Ovary (tissue), 9 donors: Measurements from ENCODE around the gene GRHPR. TPM values are rescaled to one million over a fixed set of nuclear protein-coding genes. Genes with fewer than 3 reads are reported as not detected.

Source experiments
- DNase-seq, 5 donors: peaks; one replicate each; pipeline ENCODE4 v3.0.0-alpha.2; 2019 to 2020
- H3K27ac ChIP-seq, 2 donors: fragments of 200-600 bp; one replicate each; pipeline versions ENCODE4 v1.5.1 to v1.8.0; 2019 to 2022
- H3K27me3 ChIP-seq: fragments of 200-600 bp; one replicate; pipeline ENCODE4 v1.8.0; 2022
- H3K36me3 ChIP-seq: fragments of 200-600 bp; sonication (generic); one replicate; pipeline ENCODE4 v1.5.1; 2019
- H3K4me1 ChIP-seq: one replicate; pipeline ENCODE4 v1.8.1; 2013; ENCODE audit warnings: mild to moderate bottlenecking, moderate library complexity; ENCODE audit not compliant: insufficient read depth
- H3K4me3 ChIP-seq: fragments of 200-600 bp; sonication (generic); one replicate; pipeline ENCODE4 v1.5.1; 2017
- H3K9me3 ChIP-seq, 2 donors: fragments of 200-600 bp in 1 of 2; sonication (generic) in 1 of 2; one replicate each; pipeline versions ENCODE4 v1.5.1 to v1.8.1; 2013 to 2019; ENCODE audit warnings: mild to moderate bottlenecking in 1 of 2, moderate library complexity in 1 of 2
- EP300 ChIP-seq: sonication (generic); formaldehyde crosslinking; IDR thresholded peaks from one replicate; pipeline ENCODE4 v1.6.1; 2017; ENCODE audit warnings: antibody characterized with exemption
- POLR2A ChIP-seq: fragments of 450-650 bp; IDR thresholded peaks from one replicate; pipeline ENCODE4 v1.6.1; 2017; ENCODE audit warnings: antibody characterized with exemption, mild to moderate bottlenecking, moderate library complexity
- WGBS, 3 donors: extraction: QIAGEN DNeasy Blood & Tissue Kit in 1 of 3; methylation state at CpG; one replicate each; pipeline versions ENCODE4 v1.1.5 to v1.1.7; 2013 to 2017; 5-methylcytosine and 5-hydroxymethylcytosine counted together
- intact Hi-C, 4 donors: fragments of 100-400 bp; cut with DNase I; formaldehyde crosslinking; loops; one replicate each; pipeline versions ENCODE4 v1.11.0 to v1.15.1; 2022 to 2023
- polyA plus RNA-seq, 2 donors: library from polyadenylated mRNA; stranded (reverse); fragments of 200-250 nt in 1 of 2; fragments of 350-450 nt in 1 of 2; fragmentation: Illumina TruSeq in 1 of 2; extraction: RNeasy Lipid Tissue Mini Kit (QIAGEN cat#74804) in 1 of 2; gene quantifications; one replicate each; pipeline ENCODE4 v1.2.3, GENCODE V29; 2013 to 2014
- total RNA-seq, 7 donors: library from RNA; depleted of rRNA in 2 of 7; stranded (reverse); fragments of >200 nt in 2 of 7; fragmentation: NEBNext Ultra II Directional in 3 of 7; extraction: Animal tissue kit (Norgen Biotek cat#: 25700) in 3 of 7; gene quantifications; one replicate each; pipeline versions ENCODE4 v1.1.0 to v1.2.4, GENCODE V29; 2016 to 2023
- TF ChIP-seq, protein P1 (sequence below), 3 donors: fragments of 450-650 bp in 2 of 3; fragments of 200-600 bp in 1 of 3; IDR thresholded peaks; one replicate each; pipeline versions ENCODE4 v1.5.1 to v1.8.0; 2016 to 2022; ENCODE audit warnings: antibody characterized with exemption in 3 of 3, mild to moderate bottlenecking in 1 of 3
- donor health status: DM: no; HTN: no; CAD: no; lungs with moderate emphysema.
- donor health status: DM: no; HTN: no; CAD: no.
- donor health status: Bipolar disorder and iron deficiency.
- donor health status: DM: yes; HTN: yes; CAD: no.
- donor health status: DM: no; HTN: no; CAD: no.
- donor health status: DM: yes; HTN: yes; CAD: no.

Gene GRHPR
- total and polyA plus RNA-seq, 9 donors, result 87.5 to 138 (median 93.2) TPM

DNA sequence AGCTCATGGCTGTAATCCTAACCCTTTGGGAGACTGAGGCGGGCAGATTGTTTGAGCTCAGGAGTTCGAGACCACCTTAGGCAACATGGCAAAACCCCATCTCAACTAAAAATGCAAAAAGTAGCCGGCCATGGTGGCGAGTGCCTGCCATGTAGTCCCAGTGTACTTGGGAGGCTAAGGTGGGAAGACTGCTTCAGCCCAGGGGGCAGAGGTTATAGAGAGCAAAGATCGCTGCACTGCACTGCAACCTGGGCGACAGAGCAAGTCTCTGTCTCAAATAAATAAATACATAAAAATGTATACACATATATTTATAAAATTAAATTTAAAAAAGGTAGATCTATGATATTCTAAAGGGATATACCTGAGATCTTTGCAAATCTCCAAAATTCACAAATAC lies 23.3 kb downstream of the GRHPR start:
- intact Hi-C loops, result no loop called here
- Histone ChIP-seq H3K4me1 (no peaks in the 10 kb centered on the region), H3K4me3 (no peak overlapping the region), H3K9me3 (no peaks in the 10 kb centered on the region), H3K27ac (no peak overlapping the region), H3K36me3 (no peaks in the 10 kb centered on the region), H3K27me3 (no peaks in the 10 kb centered on the region)
- TF ChIP-seq, protein P1, sequence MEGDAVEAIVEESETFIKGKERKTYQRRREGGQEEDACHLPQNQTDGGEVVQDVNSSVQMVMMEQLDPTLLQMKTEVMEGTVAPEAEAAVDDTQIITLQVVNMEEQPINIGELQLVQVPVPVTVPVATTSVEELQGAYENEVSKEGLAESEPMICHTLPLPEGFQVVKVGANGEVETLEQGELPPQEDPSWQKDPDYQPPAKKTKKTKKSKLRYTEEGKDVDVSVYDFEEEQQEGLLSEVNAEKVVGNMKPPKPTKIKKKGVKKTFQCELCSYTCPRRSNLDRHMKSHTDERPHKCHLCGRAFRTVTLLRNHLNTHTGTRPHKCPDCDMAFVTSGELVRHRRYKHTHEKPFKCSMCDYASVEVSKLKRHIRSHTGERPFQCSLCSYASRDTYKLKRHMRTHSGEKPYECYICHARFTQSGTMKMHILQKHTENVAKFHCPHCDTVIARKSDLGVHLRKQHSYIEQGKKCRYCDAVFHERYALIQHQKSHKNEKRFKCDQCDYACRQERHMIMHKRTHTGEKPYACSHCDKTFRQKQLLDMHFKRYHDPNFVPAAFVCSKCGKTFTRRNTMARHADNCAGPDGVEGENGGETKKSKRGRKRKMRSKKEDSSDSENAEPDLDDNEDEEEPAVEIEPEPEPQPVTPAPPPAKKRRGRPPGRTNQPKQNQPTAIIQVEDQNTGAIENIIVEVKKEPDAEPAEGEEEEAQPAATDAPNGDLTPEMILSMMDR (IDR thresholded peaks at IDR 0.05), result no peak
- TF ChIP-seq POLR2A (no peak), EP300 (no peak)
- 90 to 97% (median 96%) methylated on average over 6 of the region's 6 CpGs for WGBS, 3 donors
- DNase-seq, result no peak

DNA sequence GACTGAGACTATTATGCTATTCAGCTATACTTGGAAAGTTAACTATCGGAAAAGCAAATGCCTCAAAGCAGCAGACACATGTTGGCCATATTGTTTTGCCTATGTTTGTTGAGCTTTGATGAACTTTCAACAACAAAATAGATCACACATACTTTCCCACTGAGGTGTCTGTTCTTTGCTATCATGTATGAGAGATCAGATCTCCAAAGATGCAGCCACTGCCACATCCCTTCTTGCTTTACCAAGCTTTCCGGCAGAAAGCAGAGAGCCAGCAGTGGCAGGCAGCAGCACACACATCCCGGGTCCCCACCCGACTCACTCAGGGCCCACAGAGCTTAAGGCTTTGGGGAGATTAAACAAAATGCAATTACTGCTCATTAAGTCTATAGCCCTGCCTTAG lies 23.9 kb downstream of the GRHPR start:
- intact Hi-C loops, result no loop called here
- no peak for DNase-seq
- H3K4me1 ChIP-seq, result peaks cover 2% of the 10 kb centered on the region
- no peaks in the 10 kb centered on the region for H3K27me3 ChIP-seq
- no peaks in the 10 kb centered on the region for H3K9me3 ChIP-seq
- H3K36me3 ChIP-seq, result no peaks in the 10 kb centered on the region
- H3K27ac ChIP-seq, result no peak overlapping the region
- H3K4me3 ChIP-seq, result no peak overlapping the region
- 89 to 95% (median 94%) methylated on average over 4 of the region's 4 CpGs for WGBS, 3 donors
- TF ChIP-seq POLR2A (no peak), EP300 (no peak)
- TF ChIP-seq, protein P1 (IDR thresholded peaks at IDR 0.05), result no peak

- Histone ChIP-seq H3K27ac (no peak overlapping the region), H3K27me3 (no peaks in the 10 kb centered on the region), H3K4me3 (no peak overlapping the region), H3K4me1 (peaks cover 7% of the 10 kb centered on the region), H3K36me3 (no peaks in the 10 kb centered on the region), H3K9me3 (no peaks in the 10 kb centered on the region)
- intact Hi-C loops, result no loop called here
- no peak for DNase-seq
- TF ChIP-seq, protein P1 (IDR thresholded peaks at IDR 0.05), result no peak
- no peak for TF ChIP-seq POLR2A
- no peak for TF ChIP-seq EP300
These were observed 24.6 kb downstream of the GRHPR start for GRCh38 chr9:37447111-37447510.

DNA sequence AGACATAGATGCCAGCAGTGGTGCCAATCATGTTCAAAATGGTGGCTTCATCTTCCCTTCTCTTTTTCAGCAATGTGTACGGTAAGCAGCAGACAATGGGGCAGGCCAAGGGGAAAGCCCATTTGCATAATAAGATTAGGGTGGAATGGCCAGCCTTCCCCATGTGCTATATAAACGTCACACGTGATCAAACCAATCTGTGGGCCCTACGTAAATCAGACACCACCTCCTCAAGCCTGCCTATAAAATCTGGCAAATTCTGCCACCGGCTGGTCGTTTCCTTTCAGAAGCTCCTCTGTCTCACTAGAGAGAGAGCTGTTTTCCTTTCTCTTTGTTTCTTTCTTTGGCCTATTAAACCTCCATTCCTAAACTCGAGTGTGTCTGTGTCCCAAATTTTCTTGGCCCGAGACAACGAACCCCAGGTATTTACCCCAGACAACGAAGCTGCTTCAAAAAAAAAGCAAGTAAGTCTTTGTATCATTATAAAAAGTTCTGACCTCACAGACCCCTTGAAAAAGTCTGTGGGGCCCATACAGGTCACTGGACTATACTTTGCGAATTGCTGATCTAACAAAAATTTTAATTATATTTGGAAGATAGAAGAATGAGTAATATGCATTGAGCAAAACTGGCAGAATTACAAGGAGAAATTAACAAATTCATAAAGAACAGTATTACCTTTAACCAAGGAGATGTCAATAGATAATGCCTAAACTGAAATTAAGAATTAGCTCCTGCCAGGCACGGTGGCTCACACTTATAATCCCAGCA lies 27.6 kb downstream of the GRHPR start:
- no peak for DNase-seq
- Histone ChIP-seq H3K27me3 (no peaks in the 10 kb centered on the region), H3K4me3 (no peak overlapping the region), H3K36me3 (no peaks in the 10 kb centered on the region), H3K27ac (no peak overlapping the region), H3K4me1 (peaks cover 14% of the 10 kb centered on the region), H3K9me3 (no peaks in the 10 kb centered on the region)
- intact Hi-C loops, result no loop called here
- TF ChIP-seq, protein P1 (IDR thresholded peaks at IDR 0.05), result no peak
- no peak for TF ChIP-seq EP300
- no peak for TF ChIP-seq POLR2A
- 83 to 85% (median 85%) methylated on average over 12 of the region's 12 CpGs for WGBS, 3 donors
